CD4-positive, alpha-beta T cell treated with Interferon alpha-2 for 1 hour (primary cell): ENCODE data around the gene TUB.

Experiments
- DNase-seq, 2 donors: peaks; one replicate each; pipeline ENCODE4 v3.0.0-alpha.2; 2020 to 2022

The TUB gene

GRCh38 chr11:8080674-8081590 is at the start of gene TUB:
TSS of gene TUB (plus strand) at chr11:8081211. CDS start at chr11:8081511, 300 bp downstream.
- DNase-seq: peak in 1 of 2 donors; percentile 7

- no peak for DNase-seq
Observed at GRCh38 chr11:8031248-8032115, 49.5 kb upstream of the TUB start.

GRCh38 chr11:8032122-8032521 is 48.9 kb upstream of the TUB start:
- no peak for DNase-seq

- DNase-seq: no peak
Observed at GRCh38 chr11:8032576-8033304, 48.3 kb upstream of the TUB start.

- peak; percentile 40 to 53 for DNase-seq
Observed at GRCh38 chr11:8033305-8034105, 47.5 kb upstream of the TUB start.

GRCh38 chr11:8034106-8034585 is 46.9 kb upstream of the TUB start:
- no peak for DNase-seq

- no peak for DNase-seq
Observed at GRCh38 chr11:8034604-8035190, 46.3 kb upstream of the TUB start.

GRCh38 chr11:8035200-8035855 is 45.7 kb upstream of the TUB start:
- no peak for DNase-seq

- DNase-seq: no peak
Observed at GRCh38 chr11:8036002-8036802, 44.8 kb upstream of the TUB start.

- no peak for DNase-seq
Observed at GRCh38 chr11:8036986-8037385, 44.0 kb upstream of the TUB start.

- no peak for DNase-seq
Observed at GRCh38 chr11:8038393-8038792, 42.6 kb upstream of the TUB start.

- DNase-seq: no peak
Observed at GRCh38 chr11:8038811-8039529, 42.0 kb upstream of the TUB start.

- DNase-seq: no peak
Observed at GRCh38 chr11:8039530-8040260, 41.3 kb upstream of the TUB start.

GRCh38 chr11:8040261-8040920 is 40.6 kb upstream of the TUB start:
- DNase-seq: no peak

GRCh38 chr11:8040921-8041285 is 40.1 kb upstream of the TUB start:
- no peak for DNase-seq

GRCh38 chr11:8041576-8041975 is 39.4 kb upstream of the TUB start:
- DNase-seq: no peak

GRCh38 chr11:8043756-8044155 is 37.3 kb upstream of the TUB start:
- DNase-seq: no peak

GRCh38 chr11:8045839-8046238 is 35.2 kb upstream of the TUB start:
- no peak for DNase-seq
